AG04450 (cell line): ENCODE results near the gene CRYBG2. TPM values are rescaled to one million over a fixed set of nuclear protein-coding genes. Genes with fewer than 3 reads are reported as not detected.
"Not testable (repeated sequence)": the region's sequence is repeated elsewhere in the genome, so short reads cannot be mapped to it uniquely, and the experiment has no call there.

Source experiments
- CTCF ChIA-PET: fragments of 300-600, 350-600 bp; formaldehyde crosslinking; extraction: SDS; loops from one replicate; lab custom pipeline; 2022; ENCODE audit warnings: antibody characterized with exemption, inconsistent platforms; lab: Charles Lee
- POLR2A ChIA-PET: fragments of 350-600 bp; formaldehyde crosslinking; extraction: SDS; loops from one replicate; lab custom pipeline; 2021; ENCODE audit warnings: antibody characterized with exemption, inconsistent platforms; lab: Yijun Ruan, JAX
- DNase-seq: peaks from one replicate; pipeline ENCODE4 v3.0.0-alpha.2; 2011; ENCODE audit warnings: low read depth, low spot score
- H3K27ac ChIP-seq: one replicate; pipeline ENCODE4 v1.5.1; 2012; ENCODE audit warnings: low read depth, low read length, control low read depth
- H3K27me3 ChIP-seq: one replicate; pipeline ENCODE4 v1.6.0; 2012; ENCODE audit warnings: low read length; ENCODE audit not compliant: control insufficient read depth, insufficient read depth
- H3K4me3 ChIP-seq: 2 replicates; pipeline ENCODE4 v1.5.1; 2011; ENCODE audit warnings: mild to moderate bottlenecking, low read depth, low read length, control low read depth
- H3K9me3 ChIP-seq: 2 replicates; pipeline ENCODE4 v1.5.1; 2012; ENCODE audit warnings: low read length; ENCODE audit not compliant: control insufficient read depth, insufficient read depth
- polyA plus RNA-seq: library from polyadenylated mRNA; depleted of rRNA; stranded (reverse); fragments of >200 nt; gene quantifications from 2 replicates; pipeline ENCODE4 v1.2.3, GENCODE V29; 2011
- TF ChIP-seq, protein P1 (sequence below): IDR thresholded peaks from 2 replicates; pipeline ENCODE4 v1.5.1; 2011; ENCODE audit warnings: low read depth, low read length, control low read depth, inconsistent platforms

The CRYBG2 gene
- polyA plus RNA-seq, 1 experiment: not detected

DNA sequence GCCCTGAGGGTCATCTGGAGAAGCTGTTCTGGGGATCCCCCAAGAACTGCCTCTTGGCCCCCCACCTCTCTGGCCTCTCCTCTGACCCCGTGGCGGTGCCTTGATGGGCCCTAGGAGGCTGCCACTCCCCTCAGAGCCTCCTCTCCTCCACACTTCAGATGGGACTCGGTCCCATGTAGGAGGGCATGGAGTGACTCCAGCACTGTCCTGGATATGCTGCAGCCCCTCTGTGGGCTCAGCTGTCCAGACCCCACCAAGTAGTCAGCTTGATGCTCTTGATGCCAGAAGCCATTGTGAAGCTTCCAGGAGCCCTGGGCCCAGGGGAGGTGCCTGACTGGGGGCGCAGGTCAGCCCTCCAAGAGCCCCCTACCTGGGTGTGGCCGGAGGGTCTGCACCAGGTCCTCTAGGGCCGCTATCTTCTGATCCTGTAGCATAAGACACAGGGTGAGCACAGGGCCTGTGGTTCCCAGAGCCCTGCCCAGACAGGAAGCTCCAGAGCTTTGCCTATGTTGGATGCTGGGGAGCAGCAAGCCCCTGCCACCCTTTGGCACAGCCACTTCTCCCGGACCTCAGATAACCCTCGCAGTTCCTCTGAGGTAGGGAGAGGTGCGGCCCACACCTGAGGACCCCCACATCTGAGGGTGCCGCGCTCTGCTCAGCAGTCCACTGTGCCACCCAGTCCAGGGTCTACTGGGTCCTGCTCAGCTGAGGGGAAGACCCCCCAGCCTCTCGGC is 56.7 kb downstream of the CRYBG2 start:
- Histone ChIP-seq H3K4me3 (no peak overlapping the region), H3K27me3 (no peaks in the 10 kb centered on the region), H3K27ac (no peak overlapping the region), H3K9me3 (no peaks in the 10 kb centered on the region)
- no peak for DNase-seq
- ChIA-PET POLR2A (no interaction called here), CTCF (no interaction called here)
- TF ChIP-seq, protein P1, sequence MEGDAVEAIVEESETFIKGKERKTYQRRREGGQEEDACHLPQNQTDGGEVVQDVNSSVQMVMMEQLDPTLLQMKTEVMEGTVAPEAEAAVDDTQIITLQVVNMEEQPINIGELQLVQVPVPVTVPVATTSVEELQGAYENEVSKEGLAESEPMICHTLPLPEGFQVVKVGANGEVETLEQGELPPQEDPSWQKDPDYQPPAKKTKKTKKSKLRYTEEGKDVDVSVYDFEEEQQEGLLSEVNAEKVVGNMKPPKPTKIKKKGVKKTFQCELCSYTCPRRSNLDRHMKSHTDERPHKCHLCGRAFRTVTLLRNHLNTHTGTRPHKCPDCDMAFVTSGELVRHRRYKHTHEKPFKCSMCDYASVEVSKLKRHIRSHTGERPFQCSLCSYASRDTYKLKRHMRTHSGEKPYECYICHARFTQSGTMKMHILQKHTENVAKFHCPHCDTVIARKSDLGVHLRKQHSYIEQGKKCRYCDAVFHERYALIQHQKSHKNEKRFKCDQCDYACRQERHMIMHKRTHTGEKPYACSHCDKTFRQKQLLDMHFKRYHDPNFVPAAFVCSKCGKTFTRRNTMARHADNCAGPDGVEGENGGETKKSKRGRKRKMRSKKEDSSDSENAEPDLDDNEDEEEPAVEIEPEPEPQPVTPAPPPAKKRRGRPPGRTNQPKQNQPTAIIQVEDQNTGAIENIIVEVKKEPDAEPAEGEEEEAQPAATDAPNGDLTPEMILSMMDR: no peak

DNA sequence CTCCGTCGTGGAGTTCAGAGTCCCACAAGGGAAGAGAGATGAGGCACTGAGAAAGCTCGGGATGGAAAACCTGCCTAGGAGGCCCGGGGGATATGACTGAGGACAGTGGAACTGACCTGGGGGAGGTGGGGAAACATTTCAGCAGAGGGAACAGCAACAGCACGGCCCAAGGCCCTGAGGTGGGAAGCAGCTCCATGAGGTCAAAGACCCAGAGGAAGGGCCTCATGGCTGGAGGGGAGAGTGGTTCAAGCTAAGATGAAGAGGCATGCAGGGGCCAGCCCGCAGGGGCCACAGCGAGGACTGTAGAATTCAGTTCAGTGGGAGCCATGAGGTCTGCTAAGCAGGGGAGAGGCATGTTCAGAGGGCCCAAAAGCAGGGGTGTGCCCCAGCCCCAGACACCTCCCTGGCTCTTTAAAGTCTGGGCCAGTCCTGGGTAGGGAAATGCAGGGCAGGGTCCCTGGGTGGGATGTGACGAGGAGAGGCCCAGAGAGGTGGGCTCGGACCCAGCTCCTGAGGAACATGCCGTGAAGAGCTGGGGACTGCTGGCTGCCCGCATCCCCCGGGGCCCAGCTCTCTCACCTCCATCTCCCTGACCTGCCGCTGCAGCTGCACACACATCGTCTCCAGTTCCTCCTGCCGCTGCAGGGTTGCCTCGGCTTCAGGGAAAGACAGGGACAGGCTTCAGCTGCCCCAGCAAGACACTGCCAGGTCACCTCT is 57.4 kb downstream of the CRYBG2 start:
- ChIA-PET CTCF (interaction anchor here (0.6 kb wide), 1 partner anchor 21 kb away, joined by 3 read pairs; no protein-coding TSS in a partner anchor), POLR2A (interaction anchor here (0.9 kb wide), 1 partner anchor 10 kb away, joined by 3 read pairs; no protein-coding TSS in a partner anchor)
- H3K27me3 ChIP-seq: no peaks in the 10 kb centered on the region
- no peak for DNase-seq
- TF ChIP-seq, protein P1: no peak
- H3K4me3 ChIP-seq: no peak overlapping the region
- no peaks in the 10 kb centered on the region for H3K9me3 ChIP-seq
- no peak overlapping the region for H3K27ac ChIP-seq

DNA sequence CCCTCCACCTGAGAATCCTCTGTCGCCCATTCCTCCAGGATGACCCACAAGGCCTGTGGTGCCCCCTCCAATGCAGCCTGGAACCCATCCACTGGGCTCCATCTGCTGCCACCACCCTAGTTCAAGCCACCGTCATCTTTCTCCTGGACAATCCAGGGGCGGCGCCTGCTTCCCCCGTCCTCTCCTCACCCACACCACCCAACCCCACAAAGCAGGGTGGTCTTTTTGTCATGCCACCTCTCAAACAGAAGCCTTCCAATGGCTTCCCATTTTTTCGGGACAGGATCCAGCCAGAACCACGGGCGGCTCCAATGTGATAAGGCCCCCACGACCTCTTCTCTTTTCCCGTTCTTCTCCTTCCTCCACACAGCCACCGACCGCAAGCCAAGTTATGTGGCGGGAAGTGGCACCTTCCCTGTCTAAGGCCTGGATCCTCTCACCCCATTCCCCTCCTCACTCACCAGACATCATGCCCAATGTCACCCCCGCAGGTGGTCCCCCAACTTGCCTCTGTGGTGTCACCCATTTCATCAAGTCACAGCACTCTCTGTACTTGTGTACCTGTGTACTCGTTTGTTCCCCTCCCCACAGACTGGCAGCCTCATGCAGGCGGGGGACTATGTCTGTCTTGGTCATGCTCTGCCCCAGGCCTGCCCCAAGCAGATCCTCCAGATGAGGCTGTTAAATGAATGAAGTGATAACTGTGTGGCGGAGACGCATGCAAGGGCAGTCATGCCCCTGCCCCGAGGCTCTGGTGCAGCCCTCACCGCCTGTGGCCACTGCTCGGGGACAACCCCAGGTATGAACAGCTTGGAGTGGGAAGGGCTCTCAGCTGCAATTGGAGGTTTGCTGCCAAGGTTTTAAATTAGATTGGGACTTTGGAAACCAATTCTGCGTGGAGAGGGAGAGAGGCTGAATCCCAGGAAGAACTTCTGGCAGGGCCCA is 58.5 kb downstream of the CRYBG2 start:
- POLR2A ChIA-PET: interaction anchor here (0.9 kb wide), 1 partner anchor 9 kb away, joined by 3 read pairs; no protein-coding TSS in a partner anchor
- TF ChIP-seq, protein P1: no peak
- Histone ChIP-seq H3K9me3 (no peaks in the 10 kb centered on the region), H3K4me3 (no peak overlapping the region), H3K27ac (no peak overlapping the region), H3K27me3 (no peaks in the 10 kb centered on the region)
- CTCF ChIA-PET: interaction anchor here (0.6 kb wide), 1 partner anchor 19 kb away, joined by 3 read pairs; no protein-coding TSS in a partner anchor
- no peak for DNase-seq

DNA sequence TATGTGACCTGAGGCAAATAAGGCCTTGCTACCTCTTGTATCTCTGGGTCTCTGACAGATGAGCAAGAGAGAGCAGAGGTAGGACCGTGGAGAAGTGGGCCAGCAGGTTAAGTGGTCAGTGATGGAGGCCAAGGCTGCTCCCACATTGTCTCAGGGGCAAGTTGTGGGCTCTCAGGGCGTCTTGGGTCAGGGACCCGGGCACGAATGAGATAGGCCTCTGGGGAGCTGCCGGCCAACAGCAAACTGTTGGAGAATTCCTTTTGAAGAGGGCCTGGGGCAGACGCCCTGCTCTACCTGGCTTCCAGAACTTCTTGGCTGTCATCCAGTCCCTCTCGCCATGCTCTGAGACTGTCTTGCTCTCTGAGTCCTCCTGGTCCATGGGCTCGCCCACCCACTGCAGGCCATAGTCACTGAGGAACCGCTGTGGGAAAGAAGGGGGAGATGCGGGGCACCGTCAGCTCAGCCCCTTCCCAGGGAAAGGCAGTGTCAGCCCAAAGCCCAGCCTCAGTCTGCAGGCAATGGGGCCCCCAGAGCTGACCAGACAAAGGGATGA is 59.9 kb downstream of the CRYBG2 start:
- DNase-seq: no peak
- TF ChIP-seq, protein P1: no peak
- Histone ChIP-seq H3K4me3 (no peak overlapping the region), H3K27ac (no peak overlapping the region), H3K9me3 (no peaks in the 10 kb centered on the region), H3K27me3 (no peaks in the 10 kb centered on the region)
- ChIA-PET CTCF (interaction anchor here (1.8 kb wide), 1 partner anchor 18 kb away, joined by 4 read pairs; no protein-coding TSS in a partner anchor), POLR2A (no interaction called here)

DNA sequence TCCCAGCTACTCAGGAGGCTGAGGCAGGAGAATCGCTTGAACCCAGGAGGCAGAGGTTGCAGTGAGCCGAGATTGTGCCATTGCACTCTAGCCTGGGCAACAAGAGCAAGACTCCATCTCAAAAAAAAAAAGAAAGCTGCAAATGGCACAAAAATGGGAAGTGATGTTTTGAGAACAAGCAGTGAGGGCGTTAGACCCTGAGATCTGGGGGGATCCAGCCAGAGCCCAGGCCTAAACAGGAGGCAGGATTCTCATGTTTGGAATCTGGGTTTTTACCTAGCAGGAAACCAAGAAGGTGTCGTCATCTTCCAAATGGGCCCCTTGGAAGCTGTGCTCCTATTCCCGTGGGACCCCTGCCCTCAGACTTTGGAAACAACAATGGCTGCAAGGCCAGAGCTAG is 61.2 kb downstream of the CRYBG2 start:
- H3K27ac ChIP-seq: not testable (repeated sequence)

More for the DNA sequence above, 61.2 kb downstream of the CRYBG2 start:
- DNase-seq, POLR2A ChIA-PET, H3K27me3 ChIP-seq, H3K4me3 ChIP-seq, H3K9me3 ChIP-seq: not testable (repeated sequence)
- CTCF ChIA-PET: interaction anchor here (1.6 to 1.7 kb wide), 2 partner anchors 29 to 59 kb away, joined by 3 to 5 read pairs; partner anchors contain the start of gene CEP85
